HG02798 (cell line): ENCODE measurements around the gene KIRREL3.
A peak's percentile ranks its signal among the peaks of the same experiment; 100 is the strongest.

Experiments
- ATAC-seq: cut with Tn5 transposase; IDR thresholded peaks from one replicate; pipeline ENCODE4 v1.9.1; 2021; ENCODE audit warnings: mild to moderate bottlenecking; ENCODE audit not compliant: unreplicated experiment, poor library complexity

The KIRREL3 gene

GRCh38 chr11:126999366-126999765, 1.2 kb downstream of the KIRREL3 start:
- ATAC-seq, result no peak

- ATAC-seq, result no peak
Observed at GRCh38 chr11:126997641-126998040, 2.9 kb downstream of the KIRREL3 start.

DNA sequence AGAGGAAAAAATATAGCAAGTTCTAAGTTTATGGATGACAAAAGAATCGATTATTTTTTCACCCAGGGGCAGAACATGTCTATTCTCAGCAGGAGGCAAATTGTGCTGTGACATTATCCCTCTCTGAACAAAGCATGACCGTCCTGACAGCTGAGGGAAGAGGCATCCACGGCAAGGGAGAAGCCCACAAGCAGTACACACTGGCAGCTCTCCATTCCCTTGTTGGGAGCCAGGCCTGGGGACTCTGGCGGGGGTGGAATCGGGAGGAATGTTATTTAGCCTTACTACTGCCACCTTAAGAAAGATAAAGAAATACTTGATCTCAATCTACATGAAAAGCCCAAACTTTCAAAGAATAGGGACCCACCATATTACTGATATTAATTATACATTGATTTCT, 3.4 kb downstream of the KIRREL3 start:
- ATAC-seq, result no peak

DNA sequence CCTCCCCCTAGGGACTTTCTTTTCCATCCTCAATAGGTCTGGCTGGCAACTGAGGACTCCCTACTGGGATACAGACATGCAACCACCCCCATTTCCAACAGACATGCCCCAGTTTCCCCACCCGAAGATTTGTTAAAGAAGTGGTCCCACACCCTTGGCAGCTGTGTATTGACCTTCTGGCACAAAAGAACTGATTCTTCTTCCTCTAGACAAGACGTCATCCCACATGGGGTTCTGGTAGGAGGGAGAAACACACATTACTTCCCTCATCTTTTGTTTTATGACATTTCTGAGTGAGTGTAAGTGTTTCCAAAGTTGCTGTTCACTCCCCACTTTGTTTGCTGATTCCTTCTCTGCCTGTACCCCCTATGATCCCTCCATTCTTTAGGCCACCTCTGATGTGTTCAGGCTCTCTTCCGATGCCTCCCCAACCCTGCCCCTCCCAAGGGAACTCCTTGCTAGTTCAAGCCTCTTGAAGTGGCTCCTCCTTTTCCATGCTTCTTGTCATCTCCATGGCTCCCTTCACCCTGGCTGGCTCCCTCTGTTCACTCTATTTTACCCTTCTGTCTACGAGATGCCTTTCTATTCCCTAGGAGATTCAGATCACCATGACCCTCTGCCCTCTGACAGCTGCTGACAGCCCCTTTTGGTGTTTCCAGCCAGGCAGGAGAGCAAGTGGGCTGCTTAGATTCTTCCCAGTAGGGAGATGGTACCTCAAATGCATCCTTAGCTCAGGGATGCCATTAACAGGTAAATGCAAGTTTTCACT, 4.3 kb downstream of the KIRREL3 start:
- no peak for ATAC-seq

- ATAC-seq, result no peak
Observed at GRCh38 chr11:126993599-126993998, 7.0 kb downstream of the KIRREL3 start.

DNA sequence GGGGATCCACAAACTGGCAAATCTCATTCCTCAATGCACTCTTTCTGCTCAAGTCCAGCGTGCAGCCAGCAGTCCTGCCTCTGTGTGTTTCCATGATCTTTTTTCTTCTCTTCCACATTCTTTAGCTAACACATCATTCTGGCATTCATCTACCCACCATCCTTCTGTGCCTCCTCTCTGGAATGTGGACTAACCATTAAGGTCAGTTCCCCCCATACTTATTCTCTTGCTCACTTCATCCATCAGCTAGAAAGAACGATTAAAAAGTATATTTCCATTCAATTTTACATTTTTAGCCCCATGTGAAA, 7.8 kb downstream of the KIRREL3 start:
- no peak for ATAC-seq

GRCh38 chr11:126992065-126992803, 8.3 kb downstream of the KIRREL3 start:
- ATAC-seq, result no peak

- ATAC-seq, result no peak
Observed at GRCh38 chr11:126991596-126991995, 9.0 kb downstream of the KIRREL3 start.

- ATAC-seq, result no peak
Observed at GRCh38 chr11:126990716-126991480, 9.7 kb downstream of the KIRREL3 start.

- peak; percentile 81 for ATAC-seq
Observed at GRCh38 chr11:126989942-126990715, 10.4 kb downstream of the KIRREL3 start.

GRCh38 chr11:126988655-126989054, 11.9 kb downstream of the KIRREL3 start:
- no peak for ATAC-seq

DNA sequence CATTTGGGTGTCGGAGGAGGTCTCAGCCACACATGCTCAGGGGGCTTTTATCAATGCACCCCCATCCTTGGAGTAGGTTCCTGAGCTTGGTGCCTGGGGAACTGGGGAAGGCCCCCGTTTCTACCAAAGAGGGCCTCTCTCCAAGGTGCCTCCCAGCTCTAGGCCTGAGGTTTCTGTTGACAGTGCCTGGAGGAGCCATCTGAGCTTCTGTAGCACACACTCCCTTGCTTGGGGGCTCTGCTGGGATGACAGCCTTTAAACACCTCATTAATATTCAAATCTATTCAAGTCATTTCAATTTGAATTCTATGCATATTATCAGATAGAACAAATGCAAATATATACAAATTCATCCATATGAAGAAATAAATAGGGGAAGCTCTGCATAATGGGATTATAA, 18.9 kb downstream of the KIRREL3 start:
- ATAC-seq, result no peak

- no peak for ATAC-seq
Observed at GRCh38 chr11:126978911-126979310, 21.7 kb downstream of the KIRREL3 start.

DNA sequence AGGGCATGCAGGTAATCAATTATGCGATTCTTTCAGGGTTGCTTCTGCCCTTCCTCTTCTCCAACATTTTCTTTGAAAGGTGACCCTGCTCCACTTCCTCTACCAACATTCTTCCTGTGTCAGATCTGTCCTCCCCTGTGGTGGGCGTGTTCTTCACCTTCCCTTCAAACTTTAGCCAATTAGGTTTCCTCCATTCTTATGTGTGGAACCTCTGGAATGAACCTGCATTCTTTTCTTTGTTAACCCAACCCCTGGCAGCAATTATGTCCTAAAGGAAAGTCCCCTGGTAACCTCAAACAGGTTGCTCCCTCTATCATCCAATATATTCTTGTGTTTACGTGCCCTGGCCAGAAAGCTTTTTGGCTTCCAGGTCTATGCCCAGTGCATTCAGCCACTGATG, 22.4 kb downstream of the KIRREL3 start:
- ATAC-seq, result no peak

DNA sequence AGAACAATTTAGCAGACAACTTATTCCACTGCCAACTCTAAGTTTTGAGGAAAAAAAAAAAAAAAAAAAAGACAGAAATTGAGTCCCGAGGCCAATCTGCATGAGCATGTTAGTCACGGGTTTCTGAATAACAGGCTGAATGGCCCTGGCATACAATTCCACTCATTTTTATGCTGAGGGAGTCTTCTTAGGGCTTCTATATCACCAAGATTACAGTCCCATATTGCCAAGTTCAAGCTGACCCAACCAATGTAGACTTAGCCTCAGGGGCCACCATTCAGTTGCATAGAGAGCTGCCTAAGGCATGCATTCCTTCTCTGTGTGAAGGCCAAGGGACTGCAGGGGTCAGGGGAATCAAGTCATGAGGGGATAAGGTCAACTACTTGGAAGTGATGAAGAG, 27.5 kb downstream of the KIRREL3 start:
- no peak for ATAC-seq

DNA sequence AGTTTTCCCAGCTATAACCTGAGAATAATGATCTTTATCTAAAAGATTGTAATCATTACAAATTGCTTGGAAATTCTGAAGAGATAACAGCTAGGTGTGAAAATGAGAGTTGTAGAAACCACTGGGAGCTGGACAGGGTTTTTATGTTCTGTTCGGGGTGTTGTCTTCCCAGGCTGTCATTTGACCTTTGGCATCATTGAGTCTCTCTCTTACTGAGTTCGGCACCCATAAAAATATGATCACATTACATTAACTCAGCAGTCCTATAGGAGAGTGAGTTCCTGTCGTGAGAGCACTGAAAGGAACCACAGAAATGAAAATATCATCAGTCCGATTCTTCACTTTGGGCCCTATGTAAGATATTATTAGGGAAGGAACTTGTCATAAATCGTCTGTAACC, 29.3 kb downstream of the KIRREL3 start:
- no peak for ATAC-seq

DNA sequence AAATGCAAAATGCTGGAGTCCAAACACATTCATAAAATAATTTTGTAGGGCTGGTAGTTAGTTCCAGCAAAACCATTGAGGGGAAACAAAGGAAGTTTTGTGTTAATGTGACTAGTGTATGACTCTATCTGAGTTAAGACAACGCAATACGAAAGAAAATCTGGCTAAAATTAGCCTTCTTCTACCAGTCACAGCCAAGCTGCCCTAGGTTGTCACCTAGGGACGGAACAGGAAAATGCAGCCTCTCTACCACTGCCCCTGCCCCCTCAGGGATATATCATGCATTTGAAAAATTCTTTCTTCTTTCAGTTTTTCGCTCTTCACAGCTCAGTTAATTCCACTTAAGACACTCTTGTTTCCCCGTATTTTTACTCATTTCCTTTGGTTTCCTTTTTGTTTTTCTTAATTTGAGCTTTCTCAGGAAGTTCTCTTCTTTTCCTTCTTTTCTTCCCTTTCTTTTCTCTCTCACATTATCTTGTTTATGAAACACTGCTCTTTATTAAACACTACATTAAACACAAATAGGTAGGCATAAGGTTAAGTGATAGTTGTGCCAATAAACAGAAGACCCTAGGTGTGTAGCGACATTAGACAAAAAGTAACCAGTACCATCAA, 30.6 kb downstream of the KIRREL3 start:
- ATAC-seq, result peak; percentile 59

- ATAC-seq, result peak; percentile 66
Observed at GRCh38 chr11:126968915-126969314, 31.7 kb downstream of the KIRREL3 start.

DNA sequence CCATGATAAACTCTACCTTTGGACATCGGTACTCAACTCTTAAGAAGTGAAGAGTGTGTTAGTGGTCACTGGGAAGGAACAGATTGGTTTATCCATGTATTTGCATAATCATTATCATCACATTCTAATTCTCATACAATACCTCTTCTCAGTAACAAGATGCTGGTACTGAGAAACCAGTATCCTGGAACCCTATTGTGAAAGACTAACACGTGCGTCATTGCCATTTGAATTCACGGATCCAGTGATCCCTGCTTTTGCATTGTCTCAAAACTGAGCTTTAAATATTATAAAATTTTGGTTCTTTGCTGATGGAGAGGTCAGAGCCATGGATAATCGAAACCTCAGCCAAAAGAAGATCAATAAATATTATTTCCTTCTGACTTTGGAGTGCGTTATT, 35.2 kb downstream of the KIRREL3 start:
- ATAC-seq, result no peak
